PC-9 (cell line): ENCODE data around the gene TNFRSF9. TPM values are rescaled to one million over a fixed set of nuclear protein-coding genes. Genes with fewer than 3 reads are reported as not detected.

Experiments
- BruUV-seq: library from RNA; stranded (reverse); fragments of 400-500 nt; replicated peaks from 2 replicates; lab custom pipeline; 2021; lab: Mats Ljungman, UMichigan
- CTCF ChIA-PET: fragments of 300-600 bp; sonication (Branson Sonifier 250); formaldehyde crosslinking; loops from one replicate; lab custom pipeline; 2022; ENCODE audit warnings: antibody characterized with exemption; lab: Charles Lee
- POLR2A ChIA-PET: fragments of 300-600 bp; sonication (Branson Sonifier 250); formaldehyde crosslinking; loops from one replicate; lab custom pipeline; 2022; ENCODE audit warnings: antibody characterized with exemption; ENCODE audit not compliant: unreplicated experiment; lab: Charles Lee
- DNase-seq, 2 experiments: peaks; one replicate each; pipeline versions ENCODE4 v3.0.0 to v3.0.0-alpha.2; 2015 to 2022; ENCODE audit warnings: mixed read lengths in 1 of 2
- H2AFZ ChIP-seq: fragments of 200-600 bp; sonication (generic); 2 replicates; pipeline ENCODE4 v1.8.1; 2017; ENCODE audit warnings: antibody characterized with exemption
- H3F3A ChIP-seq: fragments of 200-600 bp; sonication (generic); 2 replicates; pipeline ENCODE4 v1.8.1; 2017; ENCODE audit warnings: antibody characterized with exemption, mild to moderate bottlenecking, low read depth; ENCODE audit not compliant: insufficient read depth
- H3K27ac ChIP-seq: fragments of 200-600 bp; sonication (generic); 2 replicates; pipeline ENCODE4 v1.6.1; 2016; ENCODE audit warnings: mixed run types
- H3K27me3 ChIP-seq: fragments of 200-600 bp; sonication (generic); 2 replicates; pipeline ENCODE4 v1.6.1; 2016; ENCODE audit warnings: low read depth, mixed run types; ENCODE audit not compliant: insufficient read depth
- H3K36me3 ChIP-seq: fragments of 200-600 bp; sonication (generic); 2 replicates; pipeline ENCODE4 v1.6.1; 2016; ENCODE audit warnings: low read depth, mixed run types
- H3K4me1 ChIP-seq: fragments of 200-600 bp; sonication (generic); replicated peaks from 2 replicates; pipeline ENCODE4 v1.6.1; 2016; ENCODE audit warnings: mixed run types; ENCODE audit not compliant: insufficient read depth
- H3K4me2 ChIP-seq: fragments of 200-600 bp; sonication (generic); 2 replicates; pipeline ENCODE4 v1.6.1; 2017; ENCODE audit warnings: mixed run types
- H3K4me3 ChIP-seq: fragments of 200-600 bp; sonication (generic); 2 replicates; pipeline ENCODE4 v1.6.1; 2016; ENCODE audit warnings: mixed run types
- H3K79me2 ChIP-seq: fragments of 200-600 bp; sonication (generic); 2 replicates; pipeline ENCODE4 v1.6.1; 2017; ENCODE audit warnings: low read depth, mixed run types
- H3K9me2 ChIP-seq: fragments of 200-600 bp; sonication (generic); 2 replicates; pipeline ENCODE4 v1.8.1; 2017; ENCODE audit warnings: mild to moderate bottlenecking; ENCODE audit not compliant: insufficient read depth
- H3K9me3 ChIP-seq: fragments of 200-600 bp; sonication (generic); 2 replicates; pipeline ENCODE4 v1.8.1; 2016; ENCODE audit warnings: low read depth; ENCODE audit not compliant: insufficient read depth
- H4K20me1 ChIP-seq: fragments of 200-600 bp; sonication (generic); 2 replicates; pipeline ENCODE4 v1.8.1; 2017; ENCODE audit not compliant: insufficient read depth
- CTCF ChIP-seq: fragments of 200-600 bp; sonication (generic); conservative IDR thresholded peaks from 2 replicates; pipeline ENCODE4 v1.6.1; 2017; ENCODE audit warnings: mixed run types, antibody characterized with exemption, mild to moderate bottlenecking, moderate library complexity
- EZH2 ChIP-seq: fragments of 200-600 bp; sonication (generic); IDR thresholded peaks from 2 replicates; pipeline ENCODE4 v1.8.0; 2017; ENCODE audit warnings: antibody characterized with exemption, low read depth
- intact Hi-C: fragments of 100-400 bp; cut with micrococcal nuclease; formaldehyde crosslinking; loops from one replicate; pipeline ENCODE4 v1.10.0; 2022; ENCODE audit not compliant: unreplicated experiment
- total RNA-seq: library from RNA; stranded (reverse); gene quantifications from 2 replicates; pipeline ENCODE4 v1.2.3, GENCODE V29; 2021

TNFRSF9 gene
- total RNA-seq, 1 experiment from 2014 or later, result 0.70 TPM

- CTCF ChIA-PET, result interaction anchor here (0.6 kb wide), 1 partner anchor 28 kb away, joined by 3 read pairs; no protein-coding TSS in a partner anchor
- intact Hi-C loops, result no loop called here
- POLR2A ChIA-PET, result interaction anchor here (0.7 kb wide), 1 partner anchor 79 kb away, joined by 7 read pairs; no protein-coding TSS in a partner anchor
- no peaks in the 10 kb centered on the region for H3K27me3 ChIP-seq
- H3K4me3 ChIP-seq, result no peak overlapping the region
- H3K9me2 ChIP-seq, result no peaks in the 10 kb centered on the region
- no TSS peak for BruUV-seq
- H3K4me2 ChIP-seq, result no peak overlapping the region
- H3K36me3 ChIP-seq, result no peaks in the 10 kb centered on the region
- H4K20me1 ChIP-seq, result no peaks in the 10 kb centered on the region
- no peak overlapping the region for H2AFZ ChIP-seq
- TF ChIP-seq EZH2 (no peak), CTCF (no peak)
- H3F3A ChIP-seq, result no peaks in the 10 kb centered on the region
- DNase-seq, result peak in 1 of 2 experiments; percentile 22
- no peaks in the 10 kb centered on the region for H3K79me2 ChIP-seq
- H3K27ac ChIP-seq, result no peak overlapping the region
- H3K4me1 ChIP-seq, result no peaks in the 10 kb centered on the region
- no peaks in the 10 kb centered on the region for H3K9me3 ChIP-seq
These were observed 54.3 kb downstream of the TNFRSF9 start for GRCh38 chr1:7886405-7886745.

- intact Hi-C loops, result no loop called here
- H2AFZ ChIP-seq, result no peak overlapping the region
- no peaks in the 10 kb centered on the region for H4K20me1 ChIP-seq
- ChIA-PET POLR2A (interaction anchor here (0.7 kb wide), 1 partner anchor 79 kb away, joined by 7 read pairs; no protein-coding TSS in a partner anchor), CTCF (no interaction called here)
- no peaks in the 10 kb centered on the region for H3K36me3 ChIP-seq
- no peaks in the 10 kb centered on the region for H3K9me3 ChIP-seq
- H3K9me2 ChIP-seq, result no peaks in the 10 kb centered on the region
- no peak overlapping the region for H3K27ac ChIP-seq
- no peak overlapping the region for H3K4me2 ChIP-seq
- DNase-seq, result peak in 1 of 2 experiments; percentile 98
- H3K27me3 ChIP-seq, result no peaks in the 10 kb centered on the region
- no peaks in the 10 kb centered on the region for H3F3A ChIP-seq
- H3K4me3 ChIP-seq, result no peak overlapping the region
- H3K79me2 ChIP-seq, result no peaks in the 10 kb centered on the region
- no TSS peak for BruUV-seq
- TF ChIP-seq CTCF (no peak), EZH2 (no peak)
- H3K4me1 ChIP-seq, result no peaks in the 10 kb centered on the region
These were observed 54.9 kb downstream of the TNFRSF9 start for GRCh38 chr1:7885513-7886404.

- Histone ChIP-seq H3K9me3 (no peaks in the 10 kb centered on the region), H3K27me3 (no peaks in the 10 kb centered on the region), H3K4me1 (no peaks in the 10 kb centered on the region), H4K20me1 (no peaks in the 10 kb centered on the region), H3K9me2 (no peaks in the 10 kb centered on the region), H3K4me2 (no peak overlapping the region), H3K79me2 (no peaks in the 10 kb centered on the region), H2AFZ (no peak overlapping the region), H3K27ac (no peak overlapping the region), H3F3A (no peaks in the 10 kb centered on the region), H3K36me3 (no peaks in the 10 kb centered on the region), H3K4me3 (no peak overlapping the region)
- no peak for DNase-seq
- TF ChIP-seq EZH2 (no peak), CTCF (no peak)
- ChIA-PET CTCF (no interaction called here), POLR2A (no interaction called here)
- no TSS peak for BruUV-seq
- intact Hi-C loops, result no loop called here
These were observed 55.9 kb downstream of the TNFRSF9 start for GRCh38 chr1:7884757-7885156.
